MM.1S (cell line): ENCODE data around the gene RTCA.

Experiments
- EZH2 ChIP-seq: fragments of 300-600 bp; sonication (generic); optimal IDR thresholded peaks from 2 replicates; pipeline ENCODE3; 2017; ENCODE audit warnings: low read depth, mild to moderate bottlenecking, antibody characterized with exemption, low read length, mixed read lengths
- EZH2phosphoT487 ChIP-seq: fragments of 300-600 bp; sonication (generic); IDR thresholded peaks from 2 replicates; pipeline ENCODE4 v1.6.1; 2018; ENCODE audit warnings: antibody characterized with exemption, low read length
- TF ChIP-seq, protein P1 (sequence below): fragments of 300-600 bp; sonication (generic); IDR thresholded peaks from 2 replicates; pipeline ENCODE4 v1.5.1; 2016; ENCODE audit warnings: antibody characterized with exemption, low read length, mixed read lengths

DNA sequence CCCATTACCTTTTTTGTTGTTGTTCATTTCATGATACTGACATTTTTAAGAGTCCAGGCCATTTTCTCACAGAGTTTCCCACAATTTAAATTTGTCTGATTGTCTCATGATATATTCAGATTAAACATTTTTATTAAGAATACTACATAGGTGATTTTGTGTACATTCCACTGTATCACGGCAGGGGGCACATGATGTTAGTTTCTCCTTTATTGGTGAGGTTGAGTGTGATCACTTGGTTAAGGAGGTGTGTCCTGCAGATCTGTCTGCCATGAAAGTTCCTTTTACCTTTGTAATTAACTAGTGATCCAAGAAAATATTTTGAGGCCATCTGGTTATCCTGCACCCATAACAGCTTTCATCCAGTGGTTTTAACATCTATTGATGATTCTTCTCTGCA is 11.8 kb downstream of the RTCA start:
- TF ChIP-seq, protein P1, sequence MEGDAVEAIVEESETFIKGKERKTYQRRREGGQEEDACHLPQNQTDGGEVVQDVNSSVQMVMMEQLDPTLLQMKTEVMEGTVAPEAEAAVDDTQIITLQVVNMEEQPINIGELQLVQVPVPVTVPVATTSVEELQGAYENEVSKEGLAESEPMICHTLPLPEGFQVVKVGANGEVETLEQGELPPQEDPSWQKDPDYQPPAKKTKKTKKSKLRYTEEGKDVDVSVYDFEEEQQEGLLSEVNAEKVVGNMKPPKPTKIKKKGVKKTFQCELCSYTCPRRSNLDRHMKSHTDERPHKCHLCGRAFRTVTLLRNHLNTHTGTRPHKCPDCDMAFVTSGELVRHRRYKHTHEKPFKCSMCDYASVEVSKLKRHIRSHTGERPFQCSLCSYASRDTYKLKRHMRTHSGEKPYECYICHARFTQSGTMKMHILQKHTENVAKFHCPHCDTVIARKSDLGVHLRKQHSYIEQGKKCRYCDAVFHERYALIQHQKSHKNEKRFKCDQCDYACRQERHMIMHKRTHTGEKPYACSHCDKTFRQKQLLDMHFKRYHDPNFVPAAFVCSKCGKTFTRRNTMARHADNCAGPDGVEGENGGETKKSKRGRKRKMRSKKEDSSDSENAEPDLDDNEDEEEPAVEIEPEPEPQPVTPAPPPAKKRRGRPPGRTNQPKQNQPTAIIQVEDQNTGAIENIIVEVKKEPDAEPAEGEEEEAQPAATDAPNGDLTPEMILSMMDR, result no peak
- TF ChIP-seq EZH2 (no peak), EZH2phosphoT487 (no peak)
